Uterus (tissue), 4 donors: ENCODE measurements around the gene ARHGAP15. TPM values are rescaled to one million over a fixed set of nuclear protein-coding genes. Genes with fewer than 3 reads are reported as not detected.

Experiments
- DNase-seq, 2 donors: peaks; one replicate each; pipeline ENCODE4 v3.0.0-alpha.2; 2019 to 2020
- H3K27ac ChIP-seq, 2 donors: fragments of 200-600 bp; sonication (generic); 1 replicate in 1 of 2; 2 replicates in 1 of 2; pipeline ENCODE4 v1.5.1; 2016 to 2018
- H3K27me3 ChIP-seq, 2 donors: fragments of 200-600 bp; sonication (generic); one replicate each; pipeline ENCODE4 v1.5.1; 2018 to 2019; ENCODE audit warnings: control low read depth in 1 of 2
- H3K36me3 ChIP-seq, 2 donors: fragments of 200-600 bp; sonication (generic); one replicate each; pipeline ENCODE4 v1.5.1; 2019; ENCODE audit warnings: control low read depth in 1 of 2
- H3K4me1 ChIP-seq, 2 donors: fragments of 200-600 bp; sonication (generic); one replicate each; pipeline ENCODE4 v1.5.1; 2018 to 2019; ENCODE audit warnings: control low read depth in 1 of 2
- H3K4me3 ChIP-seq, 2 donors: fragments of 200-600 bp; sonication (generic); 1 replicate in 1 of 2; 2 replicates in 1 of 2; pipeline ENCODE4 v1.5.1; 2018 to 2019; ENCODE audit warnings: mild to moderate bottlenecking in 1 of 2
- H3K9me3 ChIP-seq, 2 donors: fragments of 200-600 bp; sonication (generic); one replicate each; pipeline ENCODE4 v1.5.1; 2019; ENCODE audit warnings: control low read depth in 1 of 2
- CTCF ChIP-seq, 4 experiments: fragments of 200-600 bp in 2 of 4; fragments of 450-650 bp in 2 of 4; sonication (generic) in 2 of 4; IDR thresholded peaks; one replicate each; pipeline ENCODE4 v1.5.1; 2016 to 2019; ENCODE audit warnings: antibody characterized with exemption in 4 of 4, mild to moderate bottlenecking in 2 of 4, moderate library complexity in 1 of 4
- POLR2A ChIP-seq, 2 donors: fragments of 450-650 bp; IDR thresholded peaks; one replicate each; pipeline ENCODE4 v1.6.1; 2016; ENCODE audit warnings: antibody characterized with exemption in 2 of 2, mild to moderate bottlenecking in 1 of 2, moderate library complexity in 1 of 2
- intact Hi-C: fragments of 100-400 bp; cut with DNase I; formaldehyde crosslinking; loops from one replicate; pipeline ENCODE4 v1.15.1; 2023; ENCODE audit warnings: low total_unique reads
- total RNA-seq, 4 donors: library from RNA; depleted of rRNA in 3 of 4; stranded (reverse); fragments of >200 nt in 3 of 4; gene quantifications; one replicate each; pipeline versions ENCODE4 v1.1.0 to v1.2.4, GENCODE V29; 2014 to 2023
- donor health status: DM: yes; HTN: yes; CAD: no.

ARHGAP15 gene
- total RNA-seq, 4 donors from 2014 or later = 0.88 to 28.4 (median 6.6) TPM

- TF ChIP-seq CTCF (IDR thresholded peaks at IDR 0.05) = no peak
- no peaks in the 10 kb centered on the region for H3K27me3 ChIP-seq
- intact Hi-C loops = no loop called here
These were observed 630.2 kb downstream of the ARHGAP15 start for GRCh38 chr2:143759455-143759854.

GRCh38 chr2:143762176-143762928, 633.1 kb downstream of the ARHGAP15 start:
- Histone ChIP-seq H3K9me3 (no peaks in the 10 kb centered on the region), H3K4me3 (no peak overlapping the region), H3K36me3 (no peaks in the 10 kb centered on the region), H3K27me3 (no peaks in the 10 kb centered on the region), H3K27ac (no peak overlapping the region), H3K4me1 (no peaks in the 10 kb centered on the region)
- DNase-seq = no peak
- TF ChIP-seq POLR2A (IDR thresholded peaks at IDR 0.05) = no peak
- no peak for TF ChIP-seq CTCF (IDR thresholded peaks at IDR 0.05)
- intact Hi-C loops = no loop called here

More at GRCh38 chr2:143759455-143759854, 630.2 kb downstream of the ARHGAP15 start:
- Histone ChIP-seq H3K9me3 (no peaks in the 10 kb centered on the region), H3K4me1 (no peaks in the 10 kb centered on the region), H3K36me3 (no peaks in the 10 kb centered on the region), H3K4me3 (no peak overlapping the region), H3K27ac (no peak overlapping the region)
- no peak for DNase-seq

- no peaks in the 10 kb centered on the region for H3K27me3 ChIP-seq
- TF ChIP-seq POLR2A (IDR thresholded peaks at IDR 0.05) = no peak
- no peak for TF ChIP-seq CTCF (IDR thresholded peaks at IDR 0.05)
- intact Hi-C loops = no loop called here
- H3K4me3 ChIP-seq = no peak overlapping the region
- H3K9me3 ChIP-seq = no peaks in the 10 kb centered on the region
- no peak overlapping the region for H3K27ac ChIP-seq
- no peaks in the 10 kb centered on the region for H3K4me1 ChIP-seq
- H3K36me3 ChIP-seq = no peaks in the 10 kb centered on the region
- no peak for DNase-seq
These were observed 635.0 kb downstream of the ARHGAP15 start for GRCh38 chr2:143764261-143764660.

- Histone ChIP-seq H3K27ac (no peak overlapping the region), H3K4me3 (no peak overlapping the region), H3K9me3 (no peaks in the 10 kb centered on the region), H3K27me3 (no peaks in the 10 kb centered on the region), H3K36me3 (no peaks in the 10 kb centered on the region), H3K4me1 (no peaks in the 10 kb centered on the region)
- intact Hi-C loops = no loop called here
- DNase-seq = no peak
- TF ChIP-seq CTCF (IDR thresholded peaks at IDR 0.05) = no peak
- no peak for TF ChIP-seq POLR2A (IDR thresholded peaks at IDR 0.05)
These were observed 635.5 kb downstream of the ARHGAP15 start for GRCh38 chr2:143764706-143765105.

- H3K36me3 ChIP-seq = no peaks in the 10 kb centered on the region
- H3K4me3 ChIP-seq = no peak overlapping the region
- intact Hi-C loops = no loop called here
- H3K9me3 ChIP-seq = no peaks in the 10 kb centered on the region
- no peak overlapping the region for H3K27ac ChIP-seq
- H3K27me3 ChIP-seq = no peaks in the 10 kb centered on the region
- no peak for DNase-seq
- no peaks in the 10 kb centered on the region for H3K4me1 ChIP-seq
- TF ChIP-seq CTCF (IDR thresholded peaks at IDR 0.05) (no peak), POLR2A (IDR thresholded peaks at IDR 0.05) (no peak)
These were observed 639.8 kb downstream of the ARHGAP15 start for GRCh38 chr2:143768991-143769390.
